Loucy (cell line): Measurements from ENCODE around the gene ATP7B.
"Not testable (repeated sequence)": the region's sequence is repeated elsewhere in the genome, so short reads cannot be mapped to it uniquely, and the experiment has no call there.

ENCODE experiments used
- H2AFZ ChIP-seq: fragments of 200-600 bp; sonication (generic); 2 replicates; pipeline ENCODE4 v1.6.0; 2016; ENCODE audit warnings: antibody characterized with exemption, mild to moderate bottlenecking, low read length, moderate library complexity
- H3F3A ChIP-seq: fragments of 200-600 bp; 2 replicates; pipeline ENCODE4 v1.6.0; 2016; ENCODE audit warnings: antibody characterized with exemption, low read depth, mild to moderate bottlenecking
- H3K27me3 ChIP-seq: fragments of 200-600 bp; sonication (generic); 2 replicates; pipeline ENCODE4 v1.6.1; 2014; ENCODE audit warnings: low read length, mild to moderate bottlenecking; ENCODE audit not compliant: insufficient read depth, poor library complexity, severe bottlenecking
- H3K36me3 ChIP-seq: fragments of 200-600 bp; sonication (generic); 2 replicates; pipeline ENCODE4 v1.6.1; 2016; ENCODE audit warnings: low read length; ENCODE audit not compliant: insufficient read depth
- H3K4me1 ChIP-seq: fragments of 200-600 bp; sonication (generic); 2 replicates; pipeline ENCODE4 v1.5.1; 2014; ENCODE audit warnings: low read length, mild to moderate bottlenecking; ENCODE audit not compliant: insufficient read depth, poor library complexity, severe bottlenecking
- H3K4me2 ChIP-seq: fragments of 200-600 bp; sonication (generic); 2 replicates; pipeline ENCODE4 v1.6.0; 2014; ENCODE audit warnings: antibody characterized with exemption, low read length, low read depth, mild to moderate bottlenecking; ENCODE audit not compliant: poor library complexity, severe bottlenecking
- H3K4me3 ChIP-seq: fragments of 200-600 bp; sonication (generic); 2 replicates; pipeline ENCODE4 v1.5.1; 2014; ENCODE audit warnings: low read length, mild to moderate bottlenecking, mixed read lengths; ENCODE audit not compliant: poor library complexity, severe bottlenecking
- H3K79me2 ChIP-seq: fragments of 200-600 bp; sonication (generic); 2 replicates; pipeline ENCODE4 v1.6.1; 2014; ENCODE audit warnings: low read length; ENCODE audit not compliant: insufficient read depth
- H3K9ac ChIP-seq: fragments of 200-600 bp; sonication (generic); 2 replicates; pipeline ENCODE4 v1.6.0; 2014; ENCODE audit warnings: mild to moderate bottlenecking, low read depth, low read length, moderate library complexity; ENCODE audit not compliant: poor library complexity, severe bottlenecking
- H3K9me2 ChIP-seq: fragments of 200-600 bp; sonication (generic); replicated peaks from 2 replicates; pipeline ENCODE4 v1.6.1; 2016; ENCODE audit warnings: low read depth, low read length, mixed read lengths
- H3K9me3 ChIP-seq: fragments of 200-600 bp; sonication (generic); 2 replicates; pipeline ENCODE4 v1.6.1; 2014; ENCODE audit warnings: mild to moderate bottlenecking, antibody characterized with exemption, low read length, low read depth; ENCODE audit not compliant: insufficient read depth
- H4K20me1 ChIP-seq: fragments of 200-600 bp; sonication (generic); 2 replicates; pipeline ENCODE4 v1.6.0; 2014; ENCODE audit warnings: antibody characterized with exemption, low read length, mild to moderate bottlenecking; ENCODE audit not compliant: insufficient read depth, poor library complexity, severe bottlenecking
- EZH2phosphoT487 ChIP-seq: fragments of 200-600 bp; IDR thresholded peaks from 2 replicates; pipeline ENCODE4 v1.6.1; 2018; ENCODE audit warnings: antibody characterized with exemption, mild to moderate bottlenecking, moderate library complexity, borderline replicate concordance
- TF ChIP-seq, protein P1 (sequence below): fragments of 200-600 bp; sonication (generic); conservative IDR thresholded peaks from 2 replicates; pipeline ENCODE4 v1.5.1; 2014; ENCODE audit warnings: mild to moderate bottlenecking, antibody characterized with exemption, low read length

ATP7B gene

DNA sequence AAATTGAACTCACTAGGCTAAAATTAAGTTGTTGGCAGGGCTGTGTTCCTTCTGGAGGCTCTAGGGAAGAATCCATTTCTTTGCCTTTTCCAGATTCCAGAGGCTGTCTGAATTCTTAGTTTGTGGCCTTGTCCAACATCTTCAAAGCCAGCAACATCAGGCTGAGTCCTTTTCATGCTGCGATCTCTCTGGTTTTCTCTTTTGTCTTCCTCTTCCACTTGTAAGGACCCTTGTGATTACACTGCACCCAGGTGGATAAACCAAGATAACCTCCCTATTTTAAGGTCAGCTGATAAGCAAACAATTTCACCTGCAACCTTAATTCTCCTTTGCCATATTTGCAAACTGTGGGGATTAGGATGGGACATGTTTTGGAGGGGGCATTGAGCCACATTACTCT lies 24.8 kb upstream of the ATP7B start:
- no peaks in the 10 kb centered on the region for H3K27me3 ChIP-seq
- H3K36me3 ChIP-seq: no peaks in the 10 kb centered on the region
- H3K4me1 ChIP-seq: no peaks in the 10 kb centered on the region
- no peak overlapping the region for H3K4me3 ChIP-seq
- no peaks in the 10 kb centered on the region for H3F3A ChIP-seq
- no peaks in the 10 kb centered on the region for H3K9me3 ChIP-seq
- TF ChIP-seq, protein P1, sequence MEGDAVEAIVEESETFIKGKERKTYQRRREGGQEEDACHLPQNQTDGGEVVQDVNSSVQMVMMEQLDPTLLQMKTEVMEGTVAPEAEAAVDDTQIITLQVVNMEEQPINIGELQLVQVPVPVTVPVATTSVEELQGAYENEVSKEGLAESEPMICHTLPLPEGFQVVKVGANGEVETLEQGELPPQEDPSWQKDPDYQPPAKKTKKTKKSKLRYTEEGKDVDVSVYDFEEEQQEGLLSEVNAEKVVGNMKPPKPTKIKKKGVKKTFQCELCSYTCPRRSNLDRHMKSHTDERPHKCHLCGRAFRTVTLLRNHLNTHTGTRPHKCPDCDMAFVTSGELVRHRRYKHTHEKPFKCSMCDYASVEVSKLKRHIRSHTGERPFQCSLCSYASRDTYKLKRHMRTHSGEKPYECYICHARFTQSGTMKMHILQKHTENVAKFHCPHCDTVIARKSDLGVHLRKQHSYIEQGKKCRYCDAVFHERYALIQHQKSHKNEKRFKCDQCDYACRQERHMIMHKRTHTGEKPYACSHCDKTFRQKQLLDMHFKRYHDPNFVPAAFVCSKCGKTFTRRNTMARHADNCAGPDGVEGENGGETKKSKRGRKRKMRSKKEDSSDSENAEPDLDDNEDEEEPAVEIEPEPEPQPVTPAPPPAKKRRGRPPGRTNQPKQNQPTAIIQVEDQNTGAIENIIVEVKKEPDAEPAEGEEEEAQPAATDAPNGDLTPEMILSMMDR: no peak
- no peak for TF ChIP-seq EZH2phosphoT487
- H3K4me2 ChIP-seq: no peak overlapping the region
- H4K20me1 ChIP-seq: no peaks in the 10 kb centered on the region
- no peak overlapping the region for H2AFZ ChIP-seq
- no peaks in the 10 kb centered on the region for H3K79me2 ChIP-seq
- H3K9me2 ChIP-seq: no peaks in the 10 kb centered on the region
- H3K9ac ChIP-seq: no peak overlapping the region

- Histone ChIP-seq H3K36me3 (no peaks in the 10 kb centered on the region), H3K4me1 (peaks cover 3% of the 10 kb centered on the region), H3K9me2 (no peaks in the 10 kb centered on the region), H3K4me3 (no peak overlapping the region), H2AFZ (no peak overlapping the region), H3F3A (no peaks in the 10 kb centered on the region), H3K4me2 (no peak overlapping the region), H3K9me3 (no peaks in the 10 kb centered on the region), H3K9ac (no peak overlapping the region), H3K27me3 (no peaks in the 10 kb centered on the region), H4K20me1 (no peaks in the 10 kb centered on the region), H3K79me2 (no peaks in the 10 kb centered on the region)
- no peak for TF ChIP-seq EZH2phosphoT487
- TF ChIP-seq, protein P1: no peak
Observed at GRCh38 chr13:52034616-52035226, 23.5 kb upstream of the ATP7B start.

DNA sequence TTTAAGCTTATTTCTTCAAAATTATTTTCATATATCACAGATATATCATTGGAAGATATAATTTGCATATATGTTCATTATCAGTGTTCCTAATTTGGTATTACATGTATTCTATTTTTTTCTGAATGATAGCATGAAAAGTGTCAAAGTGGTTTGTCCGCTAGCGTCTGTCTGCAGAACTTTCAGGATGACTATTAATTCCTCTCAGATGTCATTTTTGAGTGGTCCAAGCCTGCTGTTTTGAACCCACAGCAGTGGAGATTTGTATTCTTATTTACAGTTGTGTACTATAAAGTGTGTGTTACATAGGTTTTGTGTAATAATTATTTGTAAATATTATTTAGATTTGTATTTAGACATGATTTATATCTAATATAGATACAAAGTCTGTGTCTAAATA lies 21.8 kb upstream of the ATP7B start:
- H3K4me1 ChIP-seq: peaks cover 3% of the 10 kb centered on the region
- no peaks in the 10 kb centered on the region for H3K79me2 ChIP-seq
- no peaks in the 10 kb centered on the region for H3F3A ChIP-seq
- TF ChIP-seq, protein P1: no peak
- no peak for TF ChIP-seq EZH2phosphoT487
- no peaks in the 10 kb centered on the region for H3K27me3 ChIP-seq
- H2AFZ ChIP-seq: no peak overlapping the region
- H4K20me1 ChIP-seq: no peaks in the 10 kb centered on the region
- H3K36me3 ChIP-seq: 0 out of 2 replicates have a peak, but pooled peaks cover 4% of the 10 kb centered on the region
- H3K9me3 ChIP-seq: no peaks in the 10 kb centered on the region
- H3K4me3 ChIP-seq: no peak overlapping the region
- no peak overlapping the region for H3K9ac ChIP-seq
- no peak overlapping the region for H3K4me2 ChIP-seq
- no peaks in the 10 kb centered on the region for H3K9me2 ChIP-seq

GRCh38 chr13:52030401-52030800 lies 19.2 kb upstream of the ATP7B start:
- not testable (repeated sequence) for H3K79me2 ChIP-seq, H2AFZ ChIP-seq, H3K27me3 ChIP-seq, H3K9ac ChIP-seq, H3K4me1 ChIP-seq, H3K9me3 ChIP-seq, H3K4me3 ChIP-seq, H3K9me2 ChIP-seq, H4K20me1 ChIP-seq, H3K36me3 ChIP-seq, H3F3A ChIP-seq, H3K4me2 ChIP-seq
